Measurements from ENCODE around the gene WDFY4. TPM values are rescaled to one million over a fixed set of nuclear protein-coding genes. Genes with fewer than 3 reads are reported as not detected.

Gene WDFY4
- total and polyA plus RNA-seq, 9 of the 15 experiments (the other 6 are each of a cell fraction or from before 2014, with no cell fraction given): 0.01 to 0.02 (median 0.01) TPM; not detected in 6

GRCh38 chr10:48803801-48804584, 119.3 kb downstream of the WDFY4 start:
- ChIA-PET POLR2A (interaction anchor here (0.5 to 0.7 kb wide), 3 partner anchors 15 to 159 kb away, joined by 3 to 4 read pairs (median 3); no protein-coding TSS in a partner anchor), CTCF (ENCODE audit: low intra/inter-chr PET ratio) (interaction anchor here (0.6 to 0.9 kb wide), 2 partner anchors 11 to 196 kb away, joined by 3 to 4 read pairs; no protein-coding TSS in a partner anchor)
- DNase-seq (ENCODE audit: extremely low read depth in 1 of 4, low spot score in 3 of 4) (peak in 1 of 4 experiments; percentile 11), ATAC-seq (peak; percentile 24), FAIRE-seq (no peak)
- Histone ChIP-seq H3K9ac (ENCODE audit: insufficient read depth in 1 of 2, low read depth in 2 of 2, low read length in 2 of 2) (no peak overlapping the region), H3K27me3 (ENCODE audit: control insufficient read depth in 2 of 2, insufficient read depth in 2 of 2, low read length in 2 of 2) (peaks cover 0 to 13% of the 10 kb centered on the region in 2 experiments; a peak in 3 of 5 replicates), H3K4me3 (no peak overlapping the region), H3K27ac (ENCODE audit: extremely low read depth, low read depth, low read length) (no peak overlapping the region), H2AFZ (ENCODE audit: low read depth, low read length) (no peak overlapping the region; the same call in 1 of the 2 replicates), H3K79me2 (ENCODE audit: control insufficient read depth, insufficient read depth, low read length) (no peaks in the 10 kb centered on the region), H4K20me1 (replicated peaks; ENCODE audit: control insufficient read depth, insufficient read depth, low read length) (no peaks in the 10 kb centered on the region), H3K36me3 (ENCODE audit: control insufficient read depth, insufficient read depth, low read length) (no peaks in the 10 kb centered on the region), H3K9me1 (ENCODE audit: control insufficient read depth, insufficient read depth, low read length) (no peaks in the 10 kb centered on the region), H3K9me3 (replicated peaks; ENCODE audit: control insufficient read depth, insufficient read depth, low read depth, low read length) (no peaks in the 10 kb centered on the region), H3K4me2 (ENCODE audit: insufficient read depth, low read length) (no peak overlapping the region), H3K4me1 (replicated peaks in 1 of 2; ENCODE audit: control insufficient read depth in 2 of 2, insufficient read depth in 2 of 2, low read length in 2 of 2) (no peaks in the 10 kb centered on the region; a peak in 1 of 5 replicates)
- 1% methylated on average over 4 of the region's 4 CpGs for WGBS (ENCODE audit: insufficient coverage, low coverage, missing lambda C conversion rate)
- intact Hi-C loops (cut with micrococcal nuclease) (no loop called here), in situ Hi-C loops (cut with MboI) (no loop called here)
- no TSS peak for BruUV-seq (replicated peaks)
- no peak for TF ChIP-seq ZBTB8A (IDR thresholded peaks at IDR 0.05; ENCODE audit: partially characterized antibody)
- 0 out of 2 replicates have a peak, but pooled peaks have one; percentile 15 for TF ChIP-seq ATF4 (CRISPR knock-in tag; IDR thresholded peaks at IDR 0.05)
- TF ChIP-seq PBX2 (CRISPR knock-in tag; IDR thresholded peaks at IDR 0.05; ENCODE audit: low read depth): no peak
- peak; percentile 84 for TF ChIP-seq PBX2 (tag; conservative IDR thresholded peaks at IDR 0.05; ENCODE audit: low read depth)
- TF ChIP-seq ZFP30 (CRISPR knock-in tag; IDR thresholded peaks at IDR 0.05; ENCODE audit: borderline replicate concordance): no peak
- peak; percentile 94 for TF ChIP-seq ATF7 (IDR thresholded peaks at IDR 0.05)
- 0 out of 2 replicates have a peak, but pooled peaks have one; percentile 8 for TF ChIP-seq RHOXF2B (CRISPR knock-in tag; conservative IDR thresholded peaks at IDR 0.05)
- no peak for TF ChIP-seq CEBPB (tag; IDR thresholded peaks at IDR 0.05)
- 0 out of 2 replicates have a peak, but pooled peaks have one; percentile 40 for TF ChIP-seq POLR2H (tag; IDR thresholded peaks at IDR 0.05; ENCODE audit: low read depth)
- no peak for TF ChIP-seq STAG1 (CRISPR knock-in tag; IDR thresholded peaks at IDR 0.05; ENCODE audit: borderline replicate concordance)
- no peak for TF ChIP-seq L3MBTL2 (IDR thresholded peaks at IDR 0.05)
- TF ChIP-seq TAF1 (IDR thresholded peaks at IDR 0.05; ENCODE audit: control insufficient read depth, extremely low read depth, insufficient read depth, low read length, severe bottlenecking): no peak
- 0 out of 2 replicates have a peak, but pooled peaks have one; percentile 5 for TF ChIP-seq ELF1 (tag; IDR thresholded peaks at IDR 0.05)
- TF ChIP-seq JUND (IDR thresholded peaks at IDR 0.05; ENCODE audit: borderline replicate concordance, low read depth, low read length): 0 out of 2 replicates have a peak, but pooled peaks have one; percentile 31
- TF ChIP-seq JUND (tag; IDR thresholded peaks at IDR 0.05; ENCODE audit: borderline replicate concordance, low read depth, low read length): peak; percentile 40; the same call in 1 of the 3 replicates
- no peak for TF ChIP-seq ZNF57 (CRISPR knock-in tag; IDR thresholded peaks at IDR 0.05)
- TF ChIP-seq ZBTB17 (CRISPR knock-in tag; IDR thresholded peaks at IDR 0.05): peak; percentile 96
- no peak for TF ChIP-seq HOXB6 (CRISPR knock-in tag; IDR thresholded peaks at IDR 0.05; ENCODE audit: borderline replicate concordance)
- no peak for TF ChIP-seq POU5F1 (IDR thresholded peaks at IDR 0.05; ENCODE audit: borderline replicate concordance, low read depth, low read length, partially characterized antibody)
